GM12891 (cell line): ENCODE measurements around the gene UBTF.

Source experiments
- POLR2A ChIP-seq: IDR thresholded peaks from 2 replicates; pipeline ENCODE4 v1.6.1; 2011; ENCODE audit warnings: low read depth, low read length, control low read depth
- POLR2AphosphoS5 ChIP-seq: IDR thresholded peaks from 2 replicates; pipeline ENCODE4 v1.6.1; 2011; ENCODE audit warnings: low read depth, low read length, control low read depth

- TF ChIP-seq POLR2A (no peak), POLR2AphosphoS5 (no peak)
Observed at GRCh38 chr17:44247876-44248736, 28.6 kb upstream of the UBTF start.
